HepG2 (cell line): ENCODE measurements around the gene KRTAP5-9. TPM values are rescaled to one million over a fixed set of nuclear protein-coding genes. Genes with fewer than 3 reads are reported as not detected.

Source experiments
- ATAC-seq: fragments of 200-7000 bp; cut with Tn5 transposase; 3 replicates; pipeline ENCODE4 v1.9.1; 2020; ENCODE audit warnings: mild to moderate bottlenecking, moderate library complexity
- BruUV-seq: library from RNA; stranded (reverse); fragments of 400-500 nt; replicated peaks from 2 replicates; lab custom pipeline; 2021; lab: Mats Ljungman, UMichigan
- CTCF ChIA-PET: fragments of 300-600 bp; formaldehyde crosslinking; extraction: SDS; loops from one replicate; lab custom pipeline; 2021; ENCODE audit warnings: low total read pairs, inconsistent platforms, low intra/inter-chr PET ratio; lab: Yijun Ruan, JAX
- POLR2A ChIA-PET: fragments of 350-600 bp; sonication (Branson Sonifier 250); formaldehyde crosslinking; loops from one replicate; lab custom pipeline; 2020; ENCODE audit warnings: antibody characterized with exemption, inconsistent platforms; lab: Yijun Ruan, JAX
- DNase-seq: peaks from one replicate; pipeline ENCODE4 v3.0.0-alpha.2; 2015; ENCODE audit warnings: low spot score
- FAIRE-seq: peaks from 3 replicates; lab custom pipeline; 2011; peaks lifted over from hg19 to GRCh38; lab: Jason Lieb, UNC
- H2AFZ ChIP-seq: one replicate; pipeline ENCODE4 v1.6.1; 2011; ENCODE audit warnings: low read length, inconsistent platforms
- H3K27ac ChIP-seq: fragments of 300-600 bp; 3 replicates; pipeline ENCODE4 v1.8.0; 2011; ENCODE audit warnings: mixed run types, mild to moderate bottlenecking, mixed read lengths, low read length, inconsistent platforms; ENCODE audit not compliant: insufficient read depth; ENCODE audit errors: extremely low read length
- H3K27me3 ChIP-seq, 2 experiments: fragments of 200-600 bp in 1 of 2; 2 replicates in 1 of 2; 3 replicates in 1 of 2; pipeline versions ENCODE4 v1.6.0 to v1.8.0; 2011; ENCODE audit warnings: low read length in 2 of 2, mild to moderate bottlenecking in 2 of 2, moderate library complexity in 2 of 2, inconsistent platforms in 1 of 2; ENCODE audit not compliant: insufficient read depth in 2 of 2, control insufficient read depth in 1 of 2
- H3K36me3 ChIP-seq, 2 experiments: fragments of 200-600 bp in 1 of 2; replicated peaks in 1 of 2; 2 replicates in 1 of 2; 3 replicates in 1 of 2; pipeline versions ENCODE4 v1.5.1 to v1.8.0; 2011; ENCODE audit warnings: low read length in 2 of 2, inconsistent platforms in 1 of 2; ENCODE audit not compliant: insufficient read depth in 2 of 2, control insufficient read depth in 1 of 2
- H3K4me1 ChIP-seq: 2 replicates; pipeline ENCODE4 v1.5.1; 2012; ENCODE audit warnings: low read length, inconsistent platforms; ENCODE audit not compliant: insufficient read depth
- H3K4me2 ChIP-seq: 2 replicates; pipeline ENCODE4 v1.6.0; 2011; ENCODE audit warnings: low read depth, low read length, inconsistent platforms
- H3K4me3 ChIP-seq, 3 experiments: fragments of 200-600 bp in 1 of 3; sonication (generic), shearing (Covaris generic) in 1 of 3; replicated peaks in 1 of 3; 2 replicates each; pipeline ENCODE4 v1.5.1; 2011 to 2016; ENCODE audit warnings: low read length in 3 of 3, inconsistent platforms in 2 of 3, low read depth in 2 of 3, mild to moderate bottlenecking in 2 of 3, control low read depth in 1 of 3, mixed read lengths in 1 of 3; ENCODE audit not compliant: insufficient read depth in 1 of 3
- H3K79me2 ChIP-seq: one replicate; pipeline ENCODE4 v1.6.1; 2011; ENCODE audit warnings: low read length, inconsistent platforms; ENCODE audit not compliant: insufficient read depth
- H3K9ac ChIP-seq: 2 replicates; pipeline ENCODE4 v1.6.0; 2011; ENCODE audit warnings: mild to moderate bottlenecking, low read depth, low read length, inconsistent platforms; ENCODE audit not compliant: insufficient read depth
- H3K9me3 ChIP-seq: 2 replicates; pipeline ENCODE4 v1.5.1; 2012; ENCODE audit warnings: mild to moderate bottlenecking, low read length
- H4K20me1 ChIP-seq: 2 replicates; pipeline ENCODE4 v1.6.0; 2011; ENCODE audit warnings: inconsistent platforms, mild to moderate bottlenecking, low read length, moderate library complexity; ENCODE audit not compliant: insufficient read depth
- NFKB2 ChIP-seq: sonication (generic); formaldehyde crosslinking; IDR thresholded peaks from 2 replicates; pipeline ENCODE4 v1.4.0; 2020; ENCODE audit warnings: missing genetic modification reagents, borderline replicate concordance
- TBP ChIP-seq: sonication (generic); formaldehyde crosslinking; IDR thresholded peaks from 2 replicates; pipeline ENCODE4 v1.5.0; 2020; ENCODE audit warnings: missing genetic modification reagents
- XRCC5 ChIP-seq: fragments of 200-400 bp; formaldehyde crosslinking; optimal IDR thresholded peaks from 2 replicates; pipeline ENCODE3; 2017; ENCODE audit warnings: mild to moderate bottlenecking, low read length
- ZFP1 ChIP-seq: IDR thresholded peaks from 2 replicates; pipeline ENCODE4 v1.6.1; 2016
- ZFP37 ChIP-seq: sonication (generic); formaldehyde crosslinking; IDR thresholded peaks from 2 replicates; pipeline ENCODE4 v1.4.0; 2020; ENCODE audit warnings: missing genetic modification reagents, borderline replicate concordance
- ZNF235 ChIP-seq: sonication (generic); formaldehyde crosslinking; IDR thresholded peaks from 2 replicates; pipeline ENCODE4 v1.8.1; 2023; ENCODE audit warnings: mild to moderate bottlenecking, missing genetic modification reagents, borderline replicate concordance
- ZNF253 ChIP-seq: sonication (generic); formaldehyde crosslinking; IDR thresholded peaks from 2 replicates; pipeline ENCODE4 v1.8.0; 2022; ENCODE audit warnings: mild to moderate bottlenecking, missing genetic modification reagents, borderline replicate concordance
- ZNF264 ChIP-seq: sonication (generic); formaldehyde crosslinking; IDR thresholded peaks from 2 replicates; pipeline ENCODE4 v1.4.0; 2020; ENCODE audit warnings: missing genetic modification reagents
- ZNF383 ChIP-seq: sonication (generic); formaldehyde crosslinking; IDR thresholded peaks from 2 replicates; pipeline ENCODE4 v1.4.0; 2020; ENCODE audit warnings: missing genetic modification reagents, mild to moderate bottlenecking, borderline replicate concordance
- WGBS: methylation state at CpG from one replicate; pipeline ENCODE4 v1.1.6; 2017; ENCODE audit warnings: low lambda C conversion rate; 5-methylcytosine and 5-hydroxymethylcytosine counted together
- in situ Hi-C: cut with HindIII; loops from 2 replicates; pipeline ENCODE4 v1.10.0; 2017; ENCODE audit warnings: low pct_unique_long_range_greater_than_20kb; ENCODE audit not compliant: extremely low pct_ligation_motif_present
- intact Hi-C: fragments of 100-400 bp; cut with micrococcal nuclease; formaldehyde crosslinking; loops from one replicate; pipeline ENCODE4 v1.10.0; 2022; ENCODE audit not compliant: unreplicated experiment
- polyA plus RNA-seq, 8 experiments: library from polyadenylated mRNA; depleted of rRNA in 3 of 8; stranded (reverse) in 7 of 8; unstranded in 1 of 8; fragments of >200 nt; fragmentation: Illumina TruSeq in 4 of 8; extraction: Trizol in 4 of 8; gene quantifications; 2 replicates each; pipeline versions ENCODE4 v1.2.1 to v1.2.3, GENCODE V29; 2011 to 2016; ENCODE audit warnings: low read depth in 4 of 8, missing spikeins in 1 of 8, mixed read lengths in 1 of 8; ENCODE audit not compliant: insufficient read depth in 1 of 8
- total RNA-seq, 5 experiments: library from RNA; depleted of rRNA; stranded (reverse); fragments of >200 nt; fragmentation: Illumina TruSeq; extraction: Trizol; gene quantifications; 2 replicates each; pipeline ENCODE4 v1.2.3, GENCODE V29; 2016; ENCODE audit warnings: low read depth in 1 of 5
- TF ChIP-seq, protein P1 (sequence below): sonication (generic); formaldehyde crosslinking; conservative IDR thresholded peaks from 2 replicates; pipeline ENCODE4 v1.4.0; 2020; ENCODE audit warnings: mild to moderate bottlenecking, missing genetic modification reagents, moderate library complexity
- TF ChIP-seq, protein P2 (sequence below): sonication (generic); formaldehyde crosslinking; IDR thresholded peaks from 2 replicates; pipeline ENCODE4 v1.5.0; 2020; ENCODE audit warnings: mild to moderate bottlenecking, missing genetic modification reagents

Gene KRTAP5-9
- total and polyA plus RNA-seq, 2 of the 13 experiments (the other 11 are each of a cell fraction or from before 2014, with no cell fraction given) = 0.09 TPM; not detected in 1

DNA sequence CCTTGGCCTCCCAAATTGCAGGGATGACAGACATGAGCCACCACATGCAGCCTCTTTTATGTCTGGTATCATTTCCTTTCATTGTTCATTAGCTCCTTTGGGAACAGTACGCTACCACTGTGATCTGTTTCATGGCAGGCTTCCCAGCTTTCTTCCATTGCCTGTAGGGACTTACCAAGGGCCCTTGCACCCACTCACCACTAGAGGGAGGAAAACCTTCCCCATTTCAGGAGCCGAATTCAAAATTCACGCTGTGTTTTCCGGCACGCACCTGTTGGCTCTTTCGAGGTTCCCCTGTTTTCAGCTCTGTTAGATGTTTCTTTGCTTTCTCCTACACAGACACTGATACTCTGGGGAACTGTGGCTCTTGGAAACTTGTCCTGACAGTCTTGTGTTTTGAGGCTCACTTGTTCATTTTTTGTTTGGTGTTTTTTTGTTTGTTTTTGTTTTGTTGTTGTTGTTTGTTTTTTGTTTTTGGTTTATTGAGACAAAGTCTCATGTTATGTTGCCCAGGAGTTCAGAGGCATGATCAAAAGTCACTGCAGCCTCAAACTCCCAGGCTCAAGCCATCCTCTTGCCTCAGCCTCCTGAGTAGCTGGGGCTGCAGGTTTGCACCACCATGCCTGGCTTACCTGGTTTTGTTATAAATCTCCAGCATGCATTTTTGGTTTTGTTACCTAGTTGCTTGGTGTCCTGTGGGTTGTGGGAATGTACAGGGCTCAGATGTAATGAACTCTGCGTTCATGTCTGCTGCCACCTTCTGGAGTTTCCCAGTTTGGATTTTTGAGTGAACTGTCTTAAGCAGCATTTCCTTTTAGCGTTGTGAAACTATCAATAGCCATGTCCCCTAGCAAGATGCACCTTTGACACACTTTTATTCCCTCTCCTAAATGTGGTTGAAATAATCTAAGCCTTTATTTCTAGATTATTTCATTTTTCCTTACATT lies 32.1 kb downstream of the KRTAP5-9 start (continued):
- TF ChIP-seq, protein P1, sequence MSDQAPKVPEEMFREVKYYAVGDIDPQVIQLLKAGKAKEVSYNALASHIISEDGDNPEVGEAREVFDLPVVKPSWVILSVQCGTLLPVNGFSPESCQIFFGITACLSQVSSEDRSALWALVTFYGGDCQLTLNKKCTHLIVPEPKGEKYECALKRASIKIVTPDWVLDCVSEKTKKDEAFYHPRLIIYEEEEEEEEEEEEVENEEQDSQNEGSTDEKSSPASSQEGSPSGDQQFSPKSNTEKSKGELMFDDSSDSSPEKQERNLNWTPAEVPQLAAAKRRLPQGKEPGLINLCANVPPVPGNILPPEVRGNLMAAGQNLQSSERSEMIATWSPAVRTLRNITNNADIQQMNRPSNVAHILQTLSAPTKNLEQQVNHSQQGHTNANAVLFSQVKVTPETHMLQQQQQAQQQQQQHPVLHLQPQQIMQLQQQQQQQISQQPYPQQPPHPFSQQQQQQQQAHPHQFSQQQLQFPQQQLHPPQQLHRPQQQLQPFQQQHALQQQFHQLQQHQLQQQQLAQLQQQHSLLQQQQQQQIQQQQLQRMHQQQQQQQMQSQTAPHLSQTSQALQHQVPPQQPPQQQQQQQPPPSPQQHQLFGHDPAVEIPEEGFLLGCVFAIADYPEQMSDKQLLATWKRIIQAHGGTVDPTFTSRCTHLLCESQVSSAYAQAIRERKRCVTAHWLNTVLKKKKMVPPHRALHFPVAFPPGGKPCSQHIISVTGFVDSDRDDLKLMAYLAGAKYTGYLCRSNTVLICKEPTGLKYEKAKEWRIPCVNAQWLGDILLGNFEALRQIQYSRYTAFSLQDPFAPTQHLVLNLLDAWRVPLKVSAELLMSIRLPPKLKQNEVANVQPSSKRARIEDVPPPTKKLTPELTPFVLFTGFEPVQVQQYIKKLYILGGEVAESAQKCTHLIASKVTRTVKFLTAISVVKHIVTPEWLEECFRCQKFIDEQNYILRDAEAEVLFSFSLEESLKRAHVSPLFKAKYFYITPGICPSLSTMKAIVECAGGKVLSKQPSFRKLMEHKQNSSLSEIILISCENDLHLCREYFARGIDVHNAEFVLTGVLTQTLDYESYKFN = 0 out of 2 replicates have a peak, but pooled peaks have one; percentile 13
- TF ChIP-seq XRCC5 = peak; percentile 43
- 0 out of 2 replicates have a peak, but pooled peaks have one; percentile 41 for TF ChIP-seq ZFP37

DNA sequence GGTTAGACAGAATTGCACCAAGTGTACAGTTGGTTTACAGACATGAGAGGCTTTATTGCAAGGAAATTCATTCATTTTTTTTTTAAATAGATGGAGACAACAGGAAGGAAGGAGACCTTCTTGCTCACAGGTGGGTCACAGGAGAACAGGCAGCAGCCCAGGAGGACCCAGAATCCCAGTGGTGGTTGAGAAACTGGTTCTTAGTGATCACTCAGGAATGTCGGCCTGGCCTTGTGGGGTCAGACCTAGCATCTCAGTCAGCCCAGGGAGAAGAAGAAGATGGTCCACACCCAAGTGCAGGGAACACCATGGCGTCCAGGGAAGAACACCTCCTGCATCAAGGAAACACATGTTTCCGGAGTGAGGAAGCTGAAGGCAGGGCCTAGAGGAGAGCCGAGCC lies 33.6 kb downstream of the KRTAP5-9 start:
- H3K4me3 ChIP-seq = no peak overlapping the region
- no peak for FAIRE-seq
- CTCF ChIA-PET = no interaction called here
- no peaks in the 10 kb centered on the region for H3K79me2 ChIP-seq
- no peak overlapping the region for H2AFZ ChIP-seq
- peaks cover 25% of the 10 kb centered on the region for H3K4me1 ChIP-seq
- no peak overlapping the region for H3K4me2 ChIP-seq
- DNase-seq = no peak
- POLR2A ChIA-PET = no interaction called here
- H3K36me3 ChIP-seq = no peaks in the 10 kb centered on the region
- no peak overlapping the region for H3K9ac ChIP-seq
- H3K9me3 ChIP-seq = no peaks in the 10 kb centered on the region
- WGBS = 45% methylated on average over 4 of the region's 4 CpGs
- no peak overlapping the region for H3K27ac ChIP-seq
- BruUV-seq = no TSS peak
- ATAC-seq = no peak
- in situ Hi-C loops (no loop called here), intact Hi-C loops (no loop called here)
- no peaks in the 10 kb centered on the region for H4K20me1 ChIP-seq
- peaks cover 1 to 10% of the 10 kb centered on the region in 2 experiments; a peak in 3 of 5 replicates for H3K27me3 ChIP-seq
- no peak for TF ChIP-seq ZNF235
- TF ChIP-seq ZFP1 (CRISPR knock-in tag) = no peak
- no peak for TF ChIP-seq ZNF253 (CRISPR knock-in tag)
- TF ChIP-seq ZNF383 (CRISPR knock-in tag) = no peak
- TF ChIP-seq, protein P2, sequence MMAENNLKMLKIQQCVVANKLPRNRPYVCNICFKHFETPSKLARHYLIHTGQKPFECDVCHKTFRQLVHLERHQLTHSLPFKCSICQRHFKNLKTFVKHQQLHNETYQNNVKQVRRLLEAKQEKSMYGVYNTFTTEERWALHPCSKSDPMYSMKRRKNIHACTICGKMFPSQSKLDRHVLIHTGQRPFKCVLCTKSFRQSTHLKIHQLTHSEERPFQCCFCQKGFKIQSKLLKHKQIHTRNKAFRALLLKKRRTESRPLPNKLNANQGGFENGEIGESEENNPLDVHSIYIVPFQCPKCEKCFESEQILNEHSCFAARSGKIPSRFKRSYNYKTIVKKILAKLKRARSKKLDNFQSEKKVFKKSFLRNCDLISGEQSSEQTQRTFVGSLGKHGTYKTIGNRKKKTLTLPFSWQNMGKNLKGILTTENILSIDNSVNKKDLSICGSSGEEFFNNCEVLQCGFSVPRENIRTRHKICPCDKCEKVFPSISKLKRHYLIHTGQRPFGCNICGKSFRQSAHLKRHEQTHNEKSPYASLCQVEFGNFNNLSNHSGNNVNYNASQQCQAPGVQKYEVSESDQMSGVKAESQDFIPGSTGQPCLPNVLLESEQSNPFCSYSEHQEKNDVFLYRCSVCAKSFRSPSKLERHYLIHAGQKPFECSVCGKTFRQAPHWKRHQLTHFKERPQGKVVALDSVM = no peak
- no peak for TF ChIP-seq TBP (CRISPR knock-in tag)
- TF ChIP-seq ZNF264 (CRISPR knock-in tag) = no peak
- no peak for TF ChIP-seq NFKB2
